AG09319 (cell line): ENCODE measurements around the gene FABP7.

Experiments used
- DNase-seq: peaks from one replicate; pipeline ENCODE4 v3.0.0-alpha.2; 2010; ENCODE audit warnings: low read depth; ENCODE audit errors: extremely low read depth
- TF ChIP-seq, protein P1 (sequence below): IDR thresholded peaks from 2 replicates; pipeline ENCODE4 v1.5.1; 2011; ENCODE audit warnings: low read depth, mild to moderate bottlenecking, inconsistent platforms, low read length, moderate library complexity

FABP7 gene

GRCh38 chr6:122758927-122759334, 20.6 kb upstream of the FABP7 start:
- DNase-seq, result no peak
- TF ChIP-seq, protein P1, sequence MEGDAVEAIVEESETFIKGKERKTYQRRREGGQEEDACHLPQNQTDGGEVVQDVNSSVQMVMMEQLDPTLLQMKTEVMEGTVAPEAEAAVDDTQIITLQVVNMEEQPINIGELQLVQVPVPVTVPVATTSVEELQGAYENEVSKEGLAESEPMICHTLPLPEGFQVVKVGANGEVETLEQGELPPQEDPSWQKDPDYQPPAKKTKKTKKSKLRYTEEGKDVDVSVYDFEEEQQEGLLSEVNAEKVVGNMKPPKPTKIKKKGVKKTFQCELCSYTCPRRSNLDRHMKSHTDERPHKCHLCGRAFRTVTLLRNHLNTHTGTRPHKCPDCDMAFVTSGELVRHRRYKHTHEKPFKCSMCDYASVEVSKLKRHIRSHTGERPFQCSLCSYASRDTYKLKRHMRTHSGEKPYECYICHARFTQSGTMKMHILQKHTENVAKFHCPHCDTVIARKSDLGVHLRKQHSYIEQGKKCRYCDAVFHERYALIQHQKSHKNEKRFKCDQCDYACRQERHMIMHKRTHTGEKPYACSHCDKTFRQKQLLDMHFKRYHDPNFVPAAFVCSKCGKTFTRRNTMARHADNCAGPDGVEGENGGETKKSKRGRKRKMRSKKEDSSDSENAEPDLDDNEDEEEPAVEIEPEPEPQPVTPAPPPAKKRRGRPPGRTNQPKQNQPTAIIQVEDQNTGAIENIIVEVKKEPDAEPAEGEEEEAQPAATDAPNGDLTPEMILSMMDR, result no peak

DNA sequence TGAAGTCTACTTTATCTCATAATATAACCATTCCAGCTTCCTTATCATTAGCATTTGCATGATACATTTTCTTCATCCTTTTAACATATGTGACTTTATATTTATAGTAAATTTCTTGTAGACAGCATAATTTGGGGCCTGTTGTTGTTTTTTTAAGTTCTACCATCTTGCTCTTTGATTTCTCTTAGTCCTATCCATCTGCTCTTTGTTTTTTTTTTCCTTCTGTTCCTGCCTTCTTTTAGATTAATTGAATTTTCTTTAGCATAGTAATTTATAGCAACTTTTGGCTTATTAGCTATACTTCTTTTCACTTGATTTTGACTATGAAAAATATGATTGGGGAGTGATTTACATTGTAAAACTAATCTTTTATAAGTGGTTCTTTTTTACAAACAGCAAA, 19.2 kb upstream of the FABP7 start:
- TF ChIP-seq, protein P1, result no peak
- DNase-seq, result no peak

- TF ChIP-seq, protein P1, result no peak
- DNase-seq, result no peak
Measured at GRCh38 chr6:122766256-122766655, 13.3 kb upstream of the FABP7 start.

DNA sequence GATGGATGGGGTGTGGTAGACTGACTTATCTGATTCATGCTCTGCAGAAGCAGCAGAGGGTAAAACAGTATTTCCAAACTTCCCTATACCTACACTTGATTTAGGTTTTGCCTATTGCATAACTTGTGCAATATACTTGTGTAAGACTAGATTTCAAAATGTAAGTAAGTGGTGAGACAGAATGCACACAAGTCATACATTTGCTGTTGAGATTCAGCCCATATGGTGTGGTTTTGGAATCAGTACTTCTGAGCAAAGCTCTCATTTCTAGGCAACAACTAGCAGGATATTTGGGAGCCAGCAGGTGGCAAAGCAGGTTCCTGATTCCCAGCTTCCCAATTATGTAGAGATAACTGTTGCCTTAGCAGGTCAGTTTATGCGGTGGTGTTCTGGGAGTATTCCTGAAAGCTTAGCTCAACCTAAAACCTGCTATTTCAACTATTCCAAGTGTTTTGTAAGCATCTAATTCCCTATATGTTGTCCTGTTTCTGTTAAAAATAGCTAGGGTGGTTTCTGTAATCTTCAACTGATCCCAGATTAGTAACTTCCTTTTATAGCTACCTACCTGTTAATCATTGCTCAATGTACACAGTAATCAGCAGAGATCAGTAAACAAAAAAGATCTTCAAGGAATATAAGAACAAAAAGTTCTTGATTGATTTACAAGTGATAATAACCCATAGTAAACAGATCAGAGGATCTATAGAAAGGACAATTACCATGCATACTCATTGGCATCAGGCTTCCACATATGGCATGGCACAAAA, 8.5 kb upstream of the FABP7 start:
- DNase-seq, result no peak

GRCh38 chr6:122772724-122773415, 6.6 kb upstream of the FABP7 start:
- TF ChIP-seq, protein P1, result no peak
- no peak for DNase-seq

More for the DNA sequence above, 8.5 kb upstream of the FABP7 start:
- TF ChIP-seq, protein P1, result no peak; the same call in 1 of the 2 replicates

- no peak for DNase-seq
- TF ChIP-seq, protein P1, result no peak
Measured at GRCh38 chr6:122775975-122776374, 3.5 kb upstream of the FABP7 start.

DNA sequence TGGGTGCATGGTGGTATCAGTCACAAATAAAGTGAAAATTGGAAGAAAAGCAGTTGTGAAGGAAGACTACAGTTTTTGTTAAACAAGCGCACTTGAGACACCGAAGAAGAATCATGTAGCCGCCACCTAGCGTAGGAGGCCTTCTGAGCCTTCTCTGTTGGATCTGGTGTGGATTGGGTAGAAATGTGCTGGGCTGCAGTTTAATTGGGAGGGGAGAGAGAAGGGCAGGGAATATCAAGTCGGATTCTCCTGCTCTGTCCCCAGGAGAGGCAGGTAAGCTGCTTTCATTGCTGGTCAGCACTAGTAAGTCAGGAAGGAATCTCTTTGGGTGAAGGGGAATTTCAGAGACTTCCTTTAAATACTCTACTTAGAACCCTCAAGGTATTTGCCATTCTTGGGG, 1.2 kb upstream of the FABP7 start:
- DNase-seq, result no peak
- TF ChIP-seq, protein P1, result no peak
